ENCODE data around the gene TSKU. TPM values are rescaled to one million over a fixed set of nuclear protein-coding genes. Genes with fewer than 3 reads are reported as not detected.

The TSKU gene
- total and polyA plus RNA-seq, 2 donors (not counting 1 experiment from before 2014, with no cell fraction given) = 5.0 to 10.6 TPM

GRCh38 chr11:76781046-76781801 lies 1.9 kb upstream of the TSKU start:
- H3K79me2 ChIP-seq (ENCODE audit: control insufficient read depth, insufficient read depth, low read length) = peaks cover 1% of the 10 kb centered on the region
- no peak for DNase-seq (ENCODE audit: low read depth in 2 of 2)
- peaks cover 3% of the 10 kb centered on the region for H3K4me1 ChIP-seq (ENCODE audit: control insufficient read depth, extremely low read depth, insufficient read depth, low read length)
- H3K36me3 ChIP-seq (ENCODE audit: control insufficient read depth, insufficient read depth, low read length) = no peaks in the 10 kb centered on the region
- TF ChIP-seq EZH2 (IDR thresholded peaks at IDR 0.05; ENCODE audit: low read length, missing control alignments) (peak; percentile 40), CTCF (conservative IDR thresholded peaks at IDR 0.05 in 1 of 2, IDR thresholded peaks at IDR 0.05 in 1 of 2; ENCODE audit: low read depth in 1 of 2, low read length in 2 of 2) (no peak)
- no peak overlapping the region for H3K4me2 ChIP-seq (ENCODE audit: extremely low read depth, insufficient read depth, low read length)
- no peaks in the 10 kb centered on the region for H4K20me1 ChIP-seq (ENCODE audit: control insufficient read depth, extremely low read depth, insufficient read depth, low read length)
- H3K4me3 ChIP-seq (replicated peaks in 1 of 4; ENCODE audit: control extremely low read depth in 1 of 4, insufficient read depth in 1 of 4, low read depth in 3 of 4, low read length in 4 of 4) = no peak overlapping the region
- no peaks in the 10 kb centered on the region for H3K9me3 ChIP-seq (ENCODE audit: control insufficient read depth, insufficient read depth, low read depth, low read length)
- H3K27me3 ChIP-seq (ENCODE audit: control insufficient read depth, insufficient read depth, low read length) = peaks cover 40% of the 10 kb centered on the region
- no peak overlapping the region for H3K27ac ChIP-seq (ENCODE audit: insufficient read depth, low read length)
- H3K9ac ChIP-seq (ENCODE audit: insufficient read depth, low read length) = no peak overlapping the region
- no peak overlapping the region for H2AFZ ChIP-seq (ENCODE audit: low read length)

GRCh38 chr11:76781807-76782530 lies 1.2 kb upstream of the TSKU start:
- H4K20me1 ChIP-seq (ENCODE audit: control insufficient read depth, extremely low read depth, insufficient read depth, low read length) = no peaks in the 10 kb centered on the region
- H3K36me3 ChIP-seq (ENCODE audit: control insufficient read depth, insufficient read depth, low read length) = no peaks in the 10 kb centered on the region
- no peak for DNase-seq (ENCODE audit: low read depth in 2 of 2)
- peaks cover 1% of the 10 kb centered on the region for H3K79me2 ChIP-seq (ENCODE audit: control insufficient read depth, insufficient read depth, low read length)
- peak overlapping the region; percentile 51 for H3K27ac ChIP-seq (ENCODE audit: insufficient read depth, low read length)
- peak overlapping the region; percentile 7 to 79 (median 60) for H3K4me3 ChIP-seq (replicated peaks in 1 of 4; ENCODE audit: control extremely low read depth in 1 of 4, insufficient read depth in 1 of 4, low read depth in 3 of 4, low read length in 4 of 4)
- no peak overlapping the region for H2AFZ ChIP-seq (ENCODE audit: low read length)
- H3K4me1 ChIP-seq (ENCODE audit: control insufficient read depth, extremely low read depth, insufficient read depth, low read length) = peaks cover 3% of the 10 kb centered on the region
- peaks cover 41% of the 10 kb centered on the region for H3K27me3 ChIP-seq (ENCODE audit: control insufficient read depth, insufficient read depth, low read length)
- no peaks in the 10 kb centered on the region for H3K9me3 ChIP-seq (ENCODE audit: control insufficient read depth, insufficient read depth, low read depth, low read length)
- H3K9ac ChIP-seq (ENCODE audit: insufficient read depth, low read length) = no peak overlapping the region
- H3K4me2 ChIP-seq (ENCODE audit: extremely low read depth, insufficient read depth, low read length) = peak overlapping the region; percentile 79
- TF ChIP-seq CTCF (conservative IDR thresholded peaks at IDR 0.05 in 1 of 2, IDR thresholded peaks at IDR 0.05 in 1 of 2; ENCODE audit: low read depth in 1 of 2, low read length in 2 of 2) = no peak
- TF ChIP-seq EZH2 (IDR thresholded peaks at IDR 0.05; ENCODE audit: low read length, missing control alignments) = no peak

GRCh38 chr11:76782531-76783293 lies 444 bp upstream of the TSKU start:
- H3K9me3 ChIP-seq (ENCODE audit: control insufficient read depth, insufficient read depth, low read depth, low read length) = no peaks in the 10 kb centered on the region
- no peaks in the 10 kb centered on the region for H4K20me1 ChIP-seq (ENCODE audit: control insufficient read depth, extremely low read depth, insufficient read depth, low read length)
- H3K9ac ChIP-seq (ENCODE audit: insufficient read depth, low read length) = peak overlapping the region; percentile 43
- H3K27ac ChIP-seq (ENCODE audit: insufficient read depth, low read length) = peak overlapping the region; percentile 51
- H3K4me3 ChIP-seq (replicated peaks in 1 of 4; ENCODE audit: control extremely low read depth in 1 of 4, insufficient read depth in 1 of 4, low read depth in 3 of 4, low read length in 4 of 4) = peak overlapping the region; percentile 37 to 79 (median 60)
- peak overlapping the region; percentile 79 for H3K4me2 ChIP-seq (ENCODE audit: extremely low read depth, insufficient read depth, low read length)
- peaks cover 1% of the 10 kb centered on the region for H3K79me2 ChIP-seq (ENCODE audit: control insufficient read depth, insufficient read depth, low read length)
- no peaks in the 10 kb centered on the region for H3K36me3 ChIP-seq (ENCODE audit: control insufficient read depth, insufficient read depth, low read length)
- TF ChIP-seq EZH2 (IDR thresholded peaks at IDR 0.05; ENCODE audit: low read length, missing control alignments) (no peak), CTCF (conservative IDR thresholded peaks at IDR 0.05 in 1 of 2, IDR thresholded peaks at IDR 0.05 in 1 of 2; ENCODE audit: low read depth in 1 of 2, low read length in 2 of 2) (no peak)
- H2AFZ ChIP-seq (ENCODE audit: low read length) = peak overlapping the region; percentile 67
- peaks cover 41% of the 10 kb centered on the region for H3K27me3 ChIP-seq (ENCODE audit: control insufficient read depth, insufficient read depth, low read length)
- H3K4me1 ChIP-seq (ENCODE audit: control insufficient read depth, extremely low read depth, insufficient read depth, low read length) = peaks cover 3% of the 10 kb centered on the region
- DNase-seq (ENCODE audit: low read depth in 2 of 2) = peak; percentile 97 to 98
